GM18909 (cell line): Measurements from ENCODE around the gene TTLL3.
"Not testable (repeated sequence)": the region's sequence is repeated elsewhere in the genome, so short reads cannot be mapped to it uniquely, and the experiment has no call there.

ENCODE experiments used
- ATAC-seq: cut with Tn5 transposase; IDR thresholded peaks from one replicate; pipeline ENCODE4 v1.9.1; 2021; ENCODE audit warnings: mild to moderate bottlenecking; ENCODE audit not compliant: unreplicated experiment, poor library complexity

The TTLL3 gene

DNA sequence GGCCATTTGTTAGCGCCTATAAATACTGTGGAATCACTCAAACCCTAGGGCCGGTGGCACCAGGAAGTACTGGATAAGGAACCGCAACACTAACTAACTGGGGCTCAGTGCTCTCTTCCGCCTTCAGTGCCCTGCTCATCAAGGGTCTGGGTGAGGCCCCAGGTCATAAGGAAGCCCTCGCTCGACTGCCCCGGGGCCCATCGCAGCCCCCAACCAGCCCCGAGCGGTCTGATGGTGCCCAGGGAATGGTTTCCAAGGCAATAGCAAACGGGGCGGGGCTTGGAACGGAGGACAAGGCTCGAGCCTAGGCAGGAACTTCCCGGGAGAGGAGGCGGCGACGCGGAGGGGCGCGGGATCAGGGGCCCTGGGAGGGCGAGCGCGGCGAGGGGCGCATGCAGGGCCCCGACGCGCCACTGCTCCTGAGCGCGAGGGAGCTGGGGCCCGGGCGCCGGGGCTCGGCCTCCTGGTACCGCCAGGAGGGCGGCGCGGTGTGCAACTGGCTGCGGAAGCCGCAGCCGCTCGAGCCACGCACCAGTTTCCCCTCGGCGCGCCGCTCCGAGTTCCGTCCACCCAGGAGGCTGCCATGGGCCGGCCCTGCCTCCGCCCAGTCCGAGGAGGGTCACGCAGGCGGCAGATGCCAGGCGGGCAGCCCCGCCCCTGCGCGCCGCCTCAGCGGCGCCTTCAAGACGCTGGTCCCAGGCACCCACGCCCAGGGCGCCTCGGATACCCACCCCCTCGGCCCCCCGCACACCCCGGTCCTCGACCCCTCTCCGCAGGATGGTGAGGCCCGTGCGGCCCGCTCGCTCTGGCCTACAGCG is at the start of gene TTLL3:
TSS of gene TTLL3 (plus strand) at position 648 of the 818 bp plus-strand sequence. CDS start 400 bp downstream, outside the sequence.
- ATAC-seq = peak; percentile 52

DNA sequence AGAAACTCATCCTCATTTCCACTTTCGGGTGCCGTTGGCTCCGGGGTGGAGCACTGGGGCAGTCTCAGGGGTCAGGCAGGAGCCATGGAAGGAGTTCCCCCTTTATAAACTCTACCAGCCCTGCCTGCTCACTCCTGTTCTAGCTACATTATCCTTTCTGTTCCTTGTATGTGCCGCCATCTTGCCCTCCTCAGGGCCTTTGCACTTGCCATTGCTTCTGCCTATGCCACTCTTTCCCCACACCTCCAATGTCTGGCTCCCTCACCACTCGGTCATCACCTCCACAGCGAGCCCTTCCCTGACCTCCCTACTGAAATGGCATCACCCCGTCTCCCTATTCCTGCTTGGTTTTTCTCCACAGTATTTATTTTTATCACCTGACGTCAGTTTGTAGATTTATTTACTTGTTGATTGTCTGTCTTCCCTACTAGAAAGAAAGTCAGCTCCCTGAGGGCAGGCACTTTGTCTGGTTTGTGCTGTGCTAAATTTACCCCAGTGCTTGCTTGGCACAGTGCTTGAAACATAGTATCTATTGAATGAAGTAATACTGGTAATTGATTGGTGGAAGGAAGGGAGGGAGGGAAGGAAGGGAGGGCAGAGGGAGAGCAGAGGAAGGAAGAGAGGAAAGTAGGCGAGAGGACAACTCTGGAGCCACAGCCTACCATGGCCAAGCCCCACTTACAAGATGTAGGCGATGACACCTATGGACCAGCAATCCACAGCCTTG is 49.1 kb upstream of the TTLL3 start:
- no peak for ATAC-seq

GRCh38 chr3:9761919-9762318 is 48.1 kb upstream of the TTLL3 start:
- ATAC-seq = no peak

DNA sequence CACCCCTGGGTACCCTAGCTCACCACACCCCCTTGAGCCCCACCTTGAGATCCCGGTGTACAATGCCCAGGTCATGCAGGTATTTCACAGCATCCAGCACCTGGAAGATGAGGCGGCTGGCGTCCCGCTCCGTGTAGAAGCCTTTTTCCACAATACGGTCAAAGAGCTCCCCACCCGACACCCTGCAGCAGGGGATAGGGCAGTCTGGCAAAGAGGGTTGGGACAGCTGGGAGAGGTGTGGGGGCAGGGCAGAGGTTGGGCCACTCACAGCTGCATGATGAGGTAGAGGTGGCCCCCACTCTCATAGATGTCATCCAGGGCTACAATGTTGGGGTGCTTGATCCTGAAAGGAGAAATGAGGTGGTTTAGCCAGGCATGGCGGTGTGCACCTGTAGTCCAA is 47.2 kb upstream of the TTLL3 start:
- no peak for ATAC-seq

GRCh38 chr3:9765865-9766264 is 44.2 kb upstream of the TTLL3 start:
- ATAC-seq = no peak

DNA sequence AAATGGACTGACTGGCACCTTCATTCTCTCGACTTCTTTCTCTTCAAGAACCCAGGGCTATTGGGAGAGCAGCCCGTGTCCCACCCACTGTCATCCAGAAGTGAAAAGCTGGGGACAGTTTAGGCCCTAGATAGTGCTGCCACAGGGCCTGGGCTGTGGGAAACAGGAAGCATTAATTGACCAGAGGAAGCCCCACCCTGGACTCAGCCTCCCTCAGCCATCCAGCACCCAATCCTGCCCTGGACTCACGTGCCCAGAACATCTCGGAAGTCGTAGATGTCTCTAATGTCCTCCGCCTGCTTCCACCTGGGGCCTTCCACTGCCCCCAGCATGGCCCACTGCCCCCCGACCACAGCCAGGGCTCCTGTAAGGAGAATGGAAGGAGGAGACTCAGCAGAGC is 42.6 kb upstream of the TTLL3 start:
- ATAC-seq = no peak

DNA sequence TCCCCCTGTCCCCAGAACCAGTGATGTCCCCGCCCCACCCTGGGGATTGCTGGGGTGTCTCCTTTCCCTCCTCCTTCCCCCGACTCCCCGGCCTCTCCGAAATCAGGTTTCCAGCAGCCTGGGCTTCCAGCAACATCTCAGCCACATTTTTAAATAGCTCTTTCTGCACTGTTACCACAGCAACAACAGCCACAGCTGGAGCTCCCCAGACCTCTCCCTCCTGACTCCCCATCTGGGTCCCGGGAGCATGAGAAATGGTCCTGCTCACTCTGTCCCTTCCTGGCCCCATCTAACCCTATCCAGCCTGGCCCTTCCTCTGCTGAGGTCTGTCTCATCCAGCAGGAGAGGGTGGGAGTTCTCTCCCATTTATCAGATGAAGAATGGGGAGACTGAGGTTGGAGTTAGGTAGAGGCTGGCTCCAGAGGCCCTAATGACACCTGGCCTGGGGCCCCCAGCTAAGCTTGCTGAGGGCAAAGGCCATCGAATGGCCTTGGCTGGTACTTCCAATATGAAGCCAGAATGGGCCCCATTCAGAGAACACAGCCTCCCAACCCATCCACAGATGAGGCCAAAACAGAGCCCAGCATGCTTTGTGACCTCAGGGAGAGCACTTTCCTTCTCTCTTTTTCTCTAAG is 41.8 kb upstream of the TTLL3 start:
- no peak for ATAC-seq

DNA sequence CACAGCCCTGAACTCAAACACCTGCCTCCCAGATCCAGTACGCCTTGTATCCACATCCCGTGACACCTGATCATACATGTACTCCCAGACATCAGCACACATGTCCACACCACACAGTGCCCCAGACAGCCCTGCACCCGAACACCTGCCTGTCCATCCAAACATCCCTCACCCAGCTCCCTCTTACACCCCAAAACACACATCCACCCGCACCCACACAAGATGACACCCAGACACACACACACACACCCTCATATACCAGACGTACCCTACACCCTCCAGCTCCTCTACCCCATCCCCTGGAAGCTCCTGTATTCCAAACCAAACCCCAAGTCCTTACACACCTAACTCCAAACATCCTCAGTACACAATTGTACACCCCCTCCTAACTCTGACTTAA is 41.0 kb upstream of the TTLL3 start:
- ATAC-seq = no peak

DNA sequence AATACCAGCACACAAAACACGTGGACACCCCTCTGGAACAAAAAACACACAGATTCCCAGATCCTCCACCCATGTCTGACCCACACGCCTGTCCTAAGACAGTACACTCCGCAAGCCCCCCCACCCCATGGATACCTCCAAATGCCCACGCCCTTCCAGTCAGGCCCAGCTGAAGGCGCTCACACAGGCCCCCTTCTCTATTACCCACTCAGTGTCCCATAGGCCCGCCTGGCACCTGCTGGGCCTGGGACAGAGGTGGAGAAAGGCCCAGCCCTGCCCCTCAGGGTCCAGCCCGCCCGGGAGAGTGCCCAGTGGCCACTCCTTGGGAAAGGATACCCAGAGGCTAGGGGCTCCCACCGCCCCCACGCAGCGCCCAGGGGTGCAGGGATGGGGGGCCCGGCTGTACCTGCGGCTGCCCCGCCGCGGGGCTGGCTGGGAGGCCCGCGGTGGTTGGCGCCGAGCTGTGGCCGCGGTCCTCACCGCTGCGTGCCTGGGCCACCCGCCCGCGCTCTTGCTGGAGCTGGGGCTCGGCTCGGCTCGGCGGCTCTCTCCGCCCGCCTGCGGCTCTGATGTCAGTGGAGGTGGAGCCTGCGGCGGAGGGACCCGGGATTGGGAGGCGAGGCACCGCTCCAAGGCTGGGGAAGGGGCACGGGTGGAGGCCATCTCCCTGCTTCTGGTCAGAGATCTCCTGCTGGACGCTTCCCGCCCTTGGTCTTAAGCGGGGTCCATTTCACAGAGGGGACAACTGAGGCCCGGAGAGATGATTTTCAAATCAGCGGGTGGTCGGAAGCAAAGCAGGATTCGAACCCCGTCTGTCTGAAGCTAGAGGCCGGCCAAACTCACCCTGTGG is 40.4 kb upstream of the TTLL3 start, which contains the start of gene CAMK1:
TSS of gene CAMK1 (minus strand) at position 522 of the 850 bp plus-strand sequence. CDS start 2,198 bp downstream, outside the sequence.
- ATAC-seq = peak; percentile 69

DNA sequence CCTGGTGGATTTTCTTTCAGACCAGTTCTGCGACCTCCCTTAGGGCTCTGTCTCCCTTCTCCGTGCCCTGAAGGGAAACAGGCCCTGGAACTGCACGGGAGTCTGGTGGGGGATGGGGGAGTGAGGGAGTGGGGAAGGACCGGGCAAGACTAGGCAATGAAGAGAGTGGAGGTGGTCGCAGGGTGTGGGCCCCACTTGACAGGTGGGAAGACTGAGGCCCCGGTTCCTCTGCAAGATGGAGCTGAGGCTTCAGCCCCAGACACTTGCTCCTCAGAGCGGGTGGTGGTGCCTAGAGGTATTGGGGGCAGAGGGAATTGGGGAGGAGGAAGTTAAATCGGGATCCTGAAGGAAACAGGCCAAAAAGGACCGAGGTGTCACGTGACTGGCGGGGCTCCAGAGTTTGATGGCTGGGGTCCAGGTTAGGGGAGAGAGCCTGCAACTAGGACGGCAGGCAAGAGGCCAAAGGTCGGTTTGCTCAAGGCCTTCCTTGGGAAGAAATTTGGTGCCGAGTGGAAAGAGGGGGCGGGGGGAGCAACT is 39.7 kb upstream of the TTLL3 start:
- no peak for ATAC-seq

- not testable (repeated sequence) for ATAC-seq
Observed at GRCh38 chr3:9771007-9771406, 39.1 kb upstream of the TTLL3 start.

DNA sequence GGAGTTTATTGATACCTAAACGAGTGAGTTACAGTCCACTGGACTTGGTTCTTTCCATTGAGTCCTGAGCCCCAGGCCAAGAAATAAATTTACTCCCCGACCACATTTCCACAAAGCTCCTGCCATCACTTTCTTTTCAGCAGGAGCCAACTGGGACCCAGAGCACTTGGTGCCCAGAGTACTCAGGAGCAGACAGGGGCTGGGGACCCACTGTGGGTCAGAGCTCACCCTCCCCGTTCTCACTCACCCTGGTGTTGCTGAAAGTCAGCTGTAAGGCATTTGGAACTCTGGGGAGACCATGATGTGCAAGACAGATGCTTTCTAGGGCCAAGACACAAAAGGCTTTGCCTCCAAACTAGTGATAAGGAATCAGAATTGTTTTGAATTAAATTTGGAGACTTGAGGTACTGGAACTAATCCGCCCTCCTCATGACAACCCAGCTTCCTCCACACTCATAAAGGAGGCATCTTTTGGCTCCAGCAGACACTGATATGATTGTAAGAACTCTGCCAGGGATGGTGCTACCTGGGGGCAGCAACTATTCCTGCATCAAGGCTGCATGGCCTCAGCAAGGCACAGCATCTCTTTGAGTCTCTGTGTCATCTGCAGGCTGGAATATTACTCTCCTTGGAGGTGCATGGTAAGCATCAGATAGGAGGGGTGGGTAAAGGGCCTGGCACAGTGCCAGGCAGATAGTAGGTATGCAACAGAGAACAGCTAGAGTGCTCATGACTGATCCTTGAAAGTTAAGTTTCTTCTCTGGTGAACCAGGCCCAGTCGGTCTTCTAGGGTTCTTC is 33.0 kb upstream of the TTLL3 start:
- ATAC-seq = no peak

DNA sequence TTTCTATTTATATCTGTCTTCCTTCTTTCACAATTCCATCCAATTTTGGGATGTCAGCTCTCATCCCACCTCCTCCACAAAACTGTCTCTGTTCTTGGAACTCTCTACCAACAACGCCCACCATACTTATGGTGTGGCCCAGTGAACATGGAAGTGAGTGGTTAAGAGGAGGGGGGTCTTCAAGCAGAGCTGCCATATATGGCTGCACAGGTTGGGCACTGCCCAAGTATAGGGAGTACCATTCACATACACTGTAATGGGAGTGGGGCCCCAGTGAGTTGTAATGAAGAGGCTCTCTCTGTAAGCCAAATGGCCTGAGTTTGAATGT is 32.4 kb upstream of the TTLL3 start:
- no peak for ATAC-seq

DNA sequence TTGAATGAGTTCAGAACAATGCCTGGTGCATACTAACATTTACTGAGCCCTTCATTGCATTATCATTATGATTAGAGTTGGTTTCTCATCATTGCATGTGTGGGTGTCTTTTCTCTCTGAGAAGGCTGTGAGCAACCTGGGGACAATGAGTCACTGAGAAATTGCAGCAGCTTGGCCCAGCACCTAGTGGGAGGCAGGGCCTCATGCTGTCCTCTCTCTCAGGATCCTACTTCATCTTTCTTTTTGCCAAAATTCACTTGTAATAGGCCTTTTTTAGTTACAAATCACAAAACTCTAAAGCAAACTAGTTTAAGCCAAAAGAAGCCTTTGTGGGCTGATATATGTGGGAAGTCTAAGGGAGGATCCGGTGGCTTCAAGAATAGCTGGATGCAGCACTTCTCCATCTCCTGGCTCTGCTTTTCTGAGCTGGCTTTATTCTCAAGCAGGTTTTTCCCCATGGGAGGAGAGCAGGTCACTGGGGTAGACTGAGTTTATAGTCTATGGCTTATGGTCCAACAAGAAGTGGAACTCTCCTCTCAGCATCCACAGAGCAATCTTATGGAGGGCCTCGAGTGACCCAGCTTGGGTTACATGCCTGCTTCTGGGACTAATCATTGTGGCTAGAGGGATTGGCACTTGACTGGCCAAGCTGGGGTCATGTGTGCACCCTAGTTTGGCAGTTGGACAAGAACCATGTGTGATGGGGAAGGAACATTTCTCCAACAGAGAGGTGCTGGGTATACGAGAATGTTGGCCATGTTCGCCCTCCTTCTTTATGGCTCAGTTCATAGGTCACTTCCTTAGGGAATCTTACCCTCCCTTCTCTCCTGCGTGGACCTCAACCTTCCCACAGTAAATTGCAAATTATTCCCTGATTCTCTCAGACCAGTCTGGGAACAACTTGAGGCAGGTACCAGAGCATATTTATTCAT is 31.7 kb upstream of the TTLL3 start:
- no peak for ATAC-seq

DNA sequence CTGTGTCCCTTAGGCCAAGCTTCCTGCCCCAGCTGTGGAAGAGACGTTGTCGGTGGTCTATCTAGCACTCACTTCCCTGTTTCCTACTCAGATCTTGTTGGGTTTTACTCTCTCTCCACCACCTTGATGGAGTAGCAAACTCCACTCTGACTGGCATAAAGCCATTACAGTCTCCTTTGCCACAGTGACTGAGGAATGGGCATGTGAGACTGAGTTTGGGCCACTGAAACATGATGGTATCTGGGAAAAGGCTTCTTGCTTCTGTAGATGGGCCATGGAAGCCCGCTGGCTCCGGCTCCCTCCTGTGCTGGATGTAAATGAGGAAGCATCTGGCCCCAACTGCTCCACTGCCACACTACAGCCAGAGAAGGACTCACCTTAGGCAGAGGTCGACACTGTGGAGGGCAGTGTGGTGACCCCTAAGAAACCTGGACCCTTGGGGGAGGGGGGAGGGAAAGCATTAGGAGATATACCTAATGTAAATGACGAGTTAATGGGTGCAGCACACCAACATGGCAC is 30.9 kb upstream of the TTLL3 start:
- ATAC-seq = no peak

DNA sequence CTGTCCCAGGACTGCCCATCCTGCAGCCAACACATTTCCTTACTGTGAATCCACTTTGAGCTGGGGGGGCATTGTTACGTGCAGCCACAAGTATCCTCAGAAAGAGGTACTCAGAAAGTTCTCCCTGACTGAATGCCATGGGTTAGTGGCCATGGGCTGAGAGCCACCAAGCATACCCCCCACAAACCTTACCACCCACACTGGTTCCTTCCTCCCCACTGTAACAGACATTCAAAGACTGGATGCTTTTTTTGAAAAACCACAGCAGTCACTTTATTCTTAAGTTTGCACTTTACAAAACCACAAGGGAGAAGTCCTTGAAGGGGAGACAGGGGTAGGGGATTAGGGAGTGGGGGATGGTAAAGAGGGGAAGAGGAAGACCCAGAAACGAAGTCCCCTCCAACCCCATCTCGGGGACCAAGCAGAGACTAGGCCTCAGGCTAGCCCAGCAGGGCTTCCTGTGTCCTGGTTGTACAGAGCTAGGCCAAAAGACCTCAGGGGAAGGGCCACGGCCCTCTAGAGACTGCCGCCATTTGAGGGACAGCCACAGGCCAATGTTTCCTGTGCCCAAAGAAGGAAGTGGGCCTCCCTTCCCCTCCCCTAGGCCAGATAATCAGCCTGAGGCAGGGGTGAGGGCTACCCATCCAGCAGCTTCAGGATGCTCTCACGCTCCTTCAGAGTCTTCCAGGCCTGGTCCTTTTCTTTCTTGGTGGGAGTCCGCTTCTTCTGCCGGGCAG is 30.2 kb upstream of the TTLL3 start:
- ATAC-seq = peak; percentile 72

GRCh38 chr3:9780458-9780812 is 29.6 kb upstream of the TTLL3 start:
- ATAC-seq = no peak
